Measurements from ENCODE around the gene METAP2. TPM values are rescaled to one million over a fixed set of nuclear protein-coding genes. Genes with fewer than 3 reads are reported as not detected.

METAP2 gene
- total RNA-seq, 3 donors from 2014 or later (not counting 1 experiment from before 2014, with no cell fraction given), result 45.6 to 56.1 (median 45.8) TPM

- no peaks in the 10 kb centered on the region for H3K9me3 Mint-ChIP-seq
- Histone ChIP-seq H3K4me1 (ENCODE audit: control insufficient read depth, insufficient read depth, low read length) (no peaks in the 10 kb centered on the region), H3K4me3 (ENCODE audit: low read length) (no peak overlapping the region), H3K27me3 (ENCODE audit: control insufficient read depth, insufficient read depth, low read length) (no peaks in the 10 kb centered on the region), H3K9me3 (ENCODE audit: control insufficient read depth, insufficient read depth, low read length) (no peaks in the 10 kb centered on the region), H3K27ac (ENCODE audit: low read length) (no peak overlapping the region), H3K36me3 (ENCODE audit: control insufficient read depth, insufficient read depth, low read length) (peaks cover 67% of the 10 kb centered on the region)
- peaks cover 46% of the 10 kb centered on the region for H3K36me3 Mint-ChIP-seq
- H3K27me3 Mint-ChIP-seq (ENCODE audit: low read depth in 2 of 2), result no peaks in the 10 kb centered on the region
- no peaks in the 10 kb centered on the region for H3K4me1 Mint-ChIP-seq
- WGBS (ENCODE audit: insufficient coverage), result 99% methylated on average over 3 of the region's 3 CpGs
- ATAC-seq (no peak), DNase-seq (no peak)
- no peak overlapping the region for H3K4me3 Mint-ChIP-seq
- H3K27ac Mint-ChIP-seq, result no peak overlapping the region
- intact Hi-C loops (cut with micrococcal nuclease), result no loop called here
- no peak for TF ChIP-seq CTCF (IDR thresholded peaks at IDR 0.05)
These were observed 35.3 kb downstream of the METAP2 start for GRCh38 chr12:95509300-95509699.

- H3K27ac Mint-ChIP-seq, result no peak overlapping the region
- no peak for ATAC-seq
These were observed 38.0 kb downstream of the METAP2 start for GRCh38 chr12:95511977-95512376.

GRCh38 chr12:95513599-95513998 is 39.6 kb downstream of the METAP2 start:
- Mint-ChIP-seq H3K4me3 (no peak overlapping the region), H3K36me3 (peaks cover 29% of the 10 kb centered on the region), H3K27me3 (ENCODE audit: low read depth in 2 of 2) (no peaks in the 10 kb centered on the region), H3K4me1 (no peaks in the 10 kb centered on the region), H3K9me3 (no peaks in the 10 kb centered on the region), H3K27ac (no peak overlapping the region)
- Histone ChIP-seq H3K27me3 (ENCODE audit: control insufficient read depth, insufficient read depth, low read length) (no peaks in the 10 kb centered on the region), H3K36me3 (ENCODE audit: control insufficient read depth, insufficient read depth, low read length) (peaks cover 50% of the 10 kb centered on the region), H3K4me1 (ENCODE audit: control insufficient read depth, insufficient read depth, low read length) (no peaks in the 10 kb centered on the region), H3K4me3 (ENCODE audit: low read length) (no peak overlapping the region), H3K9me3 (ENCODE audit: control insufficient read depth, insufficient read depth, low read length) (no peaks in the 10 kb centered on the region), H3K27ac (ENCODE audit: low read length) (no peak overlapping the region)
- ATAC-seq (no peak), DNase-seq (no peak)
- WGBS (ENCODE audit: insufficient coverage), result 100% methylated on average over 5 of the region's 5 CpGs
- no peak for TF ChIP-seq CTCF (IDR thresholded peaks at IDR 0.05)
- intact Hi-C loops (cut with micrococcal nuclease), result no loop called here

More at GRCh38 chr12:95511977-95512376, 38.0 kb downstream of the METAP2 start:
- Histone ChIP-seq H3K27me3 (ENCODE audit: control insufficient read depth, insufficient read depth, low read length) (no peaks in the 10 kb centered on the region), H3K4me1 (ENCODE audit: control insufficient read depth, insufficient read depth, low read length) (no peaks in the 10 kb centered on the region), H3K27ac (ENCODE audit: low read length) (no peak overlapping the region), H3K36me3 (ENCODE audit: control insufficient read depth, insufficient read depth, low read length) (peaks cover 66% of the 10 kb centered on the region), H3K9me3 (ENCODE audit: control insufficient read depth, insufficient read depth, low read length) (no peaks in the 10 kb centered on the region), H3K4me3 (ENCODE audit: low read length) (no peak overlapping the region)
- TF ChIP-seq CTCF (IDR thresholded peaks at IDR 0.05), result no peak
- WGBS (ENCODE audit: insufficient coverage), result 100% methylated on average over 1 of the region's 1 CpG
- Mint-ChIP-seq H3K9me3 (no peaks in the 10 kb centered on the region), H3K4me1 (no peaks in the 10 kb centered on the region), H3K27me3 (ENCODE audit: low read depth in 2 of 2) (no peaks in the 10 kb centered on the region), H3K36me3 (peaks cover 36% of the 10 kb centered on the region), H3K4me3 (no peak overlapping the region)
- intact Hi-C loops (cut with micrococcal nuclease), result no loop called here
- no peak for DNase-seq

GRCh38 chr12:95515197-95515596 is 41.2 kb downstream of the METAP2 start:
- H3K27me3 Mint-ChIP-seq (ENCODE audit: low read depth in 2 of 2), result no peaks in the 10 kb centered on the region
- no peaks in the 10 kb centered on the region for H3K9me3 ChIP-seq (ENCODE audit: control insufficient read depth, insufficient read depth, low read length)

More at GRCh38 chr12:95515197-95515596, 41.2 kb downstream of the METAP2 start:
- Histone ChIP-seq H3K27me3 (ENCODE audit: control insufficient read depth, insufficient read depth, low read length) (no peaks in the 10 kb centered on the region), H3K27ac (ENCODE audit: low read length) (no peak overlapping the region), H3K36me3 (ENCODE audit: control insufficient read depth, insufficient read depth, low read length) (peaks cover 38% of the 10 kb centered on the region), H3K4me3 (ENCODE audit: low read length) (no peak overlapping the region), H3K4me1 (ENCODE audit: control insufficient read depth, insufficient read depth, low read length) (no peaks in the 10 kb centered on the region)
- Mint-ChIP-seq H3K36me3 (peaks cover 20% of the 10 kb centered on the region), H3K27ac (no peak overlapping the region), H3K4me3 (no peak overlapping the region), H3K4me1 (no peaks in the 10 kb centered on the region), H3K9me3 (no peaks in the 10 kb centered on the region)
- no peak for DNase-seq
- WGBS (ENCODE audit: insufficient coverage), result 67% methylated on average over 3 of the region's 3 CpGs
- no peak for TF ChIP-seq CTCF (IDR thresholded peaks at IDR 0.05)
- ATAC-seq, result no peak
- intact Hi-C loops (cut with micrococcal nuclease), result no loop called here
